GM23338 (cell line): Measurements from ENCODE around the gene DHRS3. TPM values are rescaled to one million over a fixed set of nuclear protein-coding genes. Genes with fewer than 3 reads are reported as not detected.

Experiments
- ATAC-seq: fragments of 200-7000 bp; cut with Tn5 transposase; 3 replicates; pipeline ENCODE4 v1.9.1; 2020
- DNase-seq: peaks from one replicate; pipeline ENCODE4 v3.0.0-alpha.2; 2015; ENCODE audit warnings: low spot score
- H2AFZ ChIP-seq: fragments of 200-600 bp; sonication (generic); 2 replicates; pipeline ENCODE4 v1.8.0; 2016; ENCODE audit warnings: antibody characterized with exemption, mild to moderate bottlenecking, moderate library complexity
- H3F3A ChIP-seq: fragments of 200-600 bp; sonication (generic); replicated peaks from 2 replicates; pipeline ENCODE4 v1.8.0; 2017; ENCODE audit warnings: antibody characterized with exemption, mixed run types, low read depth
- H3K27ac ChIP-seq: fragments of 200-600 bp; sonication (generic); 2 replicates; pipeline ENCODE4 v1.6.1; 2016; ENCODE audit warnings: low read depth
- H3K27me3 ChIP-seq: fragments of 200-600 bp; sonication (generic); 2 replicates; pipeline ENCODE4 v1.8.0; 2016; ENCODE audit warnings: mild to moderate bottlenecking, mixed run types, moderate library complexity; ENCODE audit not compliant: insufficient read depth
- H3K36me3 ChIP-seq: fragments of 200-600 bp; sonication (generic); 2 replicates; pipeline ENCODE4 v1.8.0; 2016; ENCODE audit warnings: mild to moderate bottlenecking; ENCODE audit not compliant: insufficient read depth
- H3K4me1 ChIP-seq: fragments of 200-600 bp; sonication (generic); 2 replicates; pipeline ENCODE4 v1.8.0; 2016; ENCODE audit warnings: mild to moderate bottlenecking, moderate library complexity; ENCODE audit not compliant: insufficient read depth
- H3K4me2 ChIP-seq: fragments of 200-600 bp; sonication (generic); 2 replicates; pipeline ENCODE4 v1.7.1; 2017; ENCODE audit warnings: mixed run types
- H3K4me3 ChIP-seq: fragments of 200-600 bp; sonication (generic); 2 replicates; pipeline ENCODE4 v1.6.1; 2016; ENCODE audit warnings: mixed run types
- H3K79me2 ChIP-seq: fragments of 200-600 bp; sonication (generic); replicated peaks from 2 replicates; pipeline ENCODE4 v1.8.0; 2017; ENCODE audit warnings: mild to moderate bottlenecking; ENCODE audit not compliant: insufficient read depth
- H3K9me2 ChIP-seq: fragments of 200-600 bp; sonication (generic); 2 replicates; pipeline ENCODE4 v1.8.0; 2017; ENCODE audit not compliant: insufficient read depth
- H4K20me1 ChIP-seq: fragments of 200-600 bp; sonication (generic); replicated peaks from 2 replicates; pipeline ENCODE4 v1.8.0; 2017; ENCODE audit warnings: mild to moderate bottlenecking; ENCODE audit not compliant: insufficient read depth
- H3K27ac Mint-ChIP-seq: 2 replicates; pipeline ENCODE4 v1.8.0; 2020; ENCODE audit warnings: inconsistent platforms, mild to moderate bottlenecking, moderate library complexity, mixed read lengths
- H3K27me3 Mint-ChIP-seq: 3 replicates; pipeline ENCODE4 v1.8.0; 2022; ENCODE audit warnings: low read depth, mild to moderate bottlenecking, moderate library complexity, mixed read lengths, inconsistent platforms; ENCODE audit not compliant: insufficient read depth, poor library complexity
- H3K36me3 Mint-ChIP-seq: 3 replicates; pipeline ENCODE4 v1.8.0; 2021; ENCODE audit warnings: low read depth, mild to moderate bottlenecking, inconsistent platforms, moderate library complexity, mixed read lengths
- H3K4me1 Mint-ChIP-seq: 3 replicates; pipeline ENCODE4 v1.8.0; 2020; ENCODE audit warnings: mild to moderate bottlenecking, inconsistent platforms, mixed read lengths
- H3K4me3 Mint-ChIP-seq: 3 replicates; pipeline ENCODE4 v1.8.0; 2021; ENCODE audit warnings: moderate library complexity, mild to moderate bottlenecking, inconsistent platforms, mixed read lengths
- H3K9me3 Mint-ChIP-seq: 3 replicates; pipeline ENCODE4 v1.8.0; 2020; ENCODE audit warnings: moderate library complexity, mild to moderate bottlenecking, inconsistent platforms, mixed read lengths
- ETS1 ChIP-seq: IDR thresholded peaks from 2 replicates; pipeline ENCODE4 v1.6.1; 2016; ENCODE audit warnings: antibody characterized with exemption
- JUNB ChIP-seq: IDR thresholded peaks from one replicate; pipeline ENCODE4 v1.6.1; 2016; ENCODE audit warnings: antibody characterized with exemption; ENCODE audit not compliant: unreplicated experiment
- NANOG ChIP-seq: IDR thresholded peaks from 2 replicates; pipeline ENCODE4 v1.6.1; 2016; ENCODE audit warnings: antibody characterized with exemption, borderline replicate concordance
- POLR2AphosphoS5 ChIP-seq: IDR thresholded peaks from 2 replicates; pipeline ENCODE4 v1.6.1; 2016; ENCODE audit warnings: antibody characterized with exemption, low read depth
- STAT1 ChIP-seq: IDR thresholded peaks from one replicate; pipeline ENCODE4 v1.6.1; 2016; ENCODE audit warnings: antibody characterized with exemption; ENCODE audit not compliant: unreplicated experiment
- ZNF114 ChIP-seq: fragments of 250-450 bp; sonication (Bioruptor Pico); IDR thresholded peaks from 2 replicates; pipeline ENCODE4 v1.5.0; 2020; ENCODE audit warnings: mild to moderate bottlenecking, moderate library complexity
- ZNF331 ChIP-seq: fragments of 250-450 bp; sonication (Bioruptor Pico); IDR thresholded peaks from 2 replicates; pipeline ENCODE4 v1.5.0; 2020; ENCODE audit warnings: low read depth, mild to moderate bottlenecking, moderate library complexity
- ZNF462 ChIP-seq: fragments of 250-450 bp; sonication (Bioruptor Pico); IDR thresholded peaks from 2 replicates; pipeline ENCODE4 v1.5.0; 2020; ENCODE audit warnings: mild to moderate bottlenecking, moderate library complexity
- long read RNA-seq: library from polyadenylated mRNA; unstranded; transcript quantifications from one replicate; pipeline ENCODE4 v2.0.0, GENCODE V29; 2020; ENCODE audit not compliant: unreplicated experiment
- polyA plus RNA-seq: library from polyadenylated mRNA; unstranded; fragments of >200 nt; fragmentation: Nextera tagmentation; extraction: Ambion mirVana; gene quantifications from 2 replicates; pipeline ENCODE4 v1.2.1, GENCODE V29; 2016
- total RNA-seq: library from RNA; depleted of rRNA; stranded (reverse); fragments of >200 nt; shearing (Covaris generic); gene quantifications from 2 replicates; pipeline ENCODE4 v1.2.3, GENCODE V29; 2014; rRNA removed

The DHRS3 gene
- total RNA-seq (21.0 and 21.2 TPM in 2 replicates), polyA plus RNA-seq (24.8 and 26.0 TPM in 2 replicates)
- long read RNA-seq, transcript DHRS3-204 (6 exons, 1,722 nt) = major isoform, 27 of 31 reads
- long read RNA-seq, partial matches to known transcripts = 2 of 31 reads
- long read RNA-seq, other reads (novel, unspliced or antisense) = 1 of 31 reads

- DNase-seq (peak; percentile 91), ATAC-seq (peak; percentile 55)
- Histone ChIP-seq H3F3A (peaks cover 24% of the 10 kb centered on the region), H3K4me1 (peaks cover 35% of the 10 kb centered on the region), H3K4me2 (peak within 1 kb of the TSS; percentile 100), H3K9me2 (no peaks in the 10 kb centered on the region), H3K36me3 (0 out of 2 replicates have a peak, but pooled peaks cover 3% of the 10 kb centered on the region), H3K27ac (peak within 1 kb of the TSS; percentile 85), H2AFZ (peak within 1 kb of the TSS; percentile 77), H4K20me1 (peaks cover 3% of the 10 kb centered on the region; the same call in 1 of the 2 replicates), H3K4me3 (peak within 1 kb of the TSS; percentile 90), H3K79me2 (peaks cover 33% of the 10 kb centered on the region), H3K27me3 (no peaks in the 10 kb centered on the region)
- H3K27ac Mint-ChIP-seq = peak within 1 kb of the TSS; percentile 93
- H3K36me3 Mint-ChIP-seq = peaks cover 6% of the 10 kb centered on the region; the same call in 2 of the 3 replicates
- peaks cover 3% of the 10 kb centered on the region; the same call in 1 of the 3 replicates for H3K9me3 Mint-ChIP-seq
- TF ChIP-seq POLR2AphosphoS5 = peak; percentile 40
- no peak for TF ChIP-seq JUNB
- peak; percentile 21; the same call in 1 of the 2 replicates for TF ChIP-seq ZNF114 (CRISPR knock-in tag)
- no peak for TF ChIP-seq ETS1
- no peak for TF ChIP-seq NANOG
- no peak for TF ChIP-seq STAT1
- TF ChIP-seq ZNF331 = no peak
- no peak for TF ChIP-seq ZNF462 (CRISPR knock-in tag)
- H3K27me3 Mint-ChIP-seq = peaks cover 30% of the 10 kb centered on the region
- H3K4me1 Mint-ChIP-seq = peaks cover 56% of the 10 kb centered on the region
- H3K4me3 Mint-ChIP-seq = peak within 1 kb of the TSS; percentile 99
These were observed at the start of gene DHRS3 for GRCh38 chr1:12617901-12618660. Gene DHRS3, minus strand, starts transcription at chr1:12618210. Its CDS starts 862 bp downstream, at chr1:12617348.
